Neural cell (in vitro differentiated cells): Measurements from ENCODE around the gene TBATA. TPM values are rescaled to one million over a fixed set of nuclear protein-coding genes. Genes with fewer than 3 reads are reported as not detected.

ENCODE experiments used
- H2AFZ ChIP-seq: fragments of 200-600, 300-800 bp; sonication (generic), shearing (Covaris generic); 2 replicates; pipeline ENCODE4 v1.6.0; 2014; ENCODE audit warnings: low read depth, mild to moderate bottlenecking, antibody characterized with exemption, low read length, moderate library complexity
- H3F3A ChIP-seq: fragments of 200-600 bp; shearing (Covaris generic); 2 replicates; pipeline ENCODE4 v1.6.1; 2016; ENCODE audit warnings: mild to moderate bottlenecking, moderate library complexity, mixed read lengths, antibody characterized with exemption, low read length; ENCODE audit not compliant: insufficient read depth, poor library complexity, severe bottlenecking
- H3K27ac ChIP-seq: fragments of 200-600, 300-800 bp; sonication (generic), shearing (Covaris generic); 2 replicates; pipeline ENCODE4 v1.5.1; 2014; ENCODE audit warnings: mild to moderate bottlenecking, low read length, moderate library complexity
- H3K27me3 ChIP-seq: fragments of 300-800, 200-600 bp; sonication (generic), shearing (Covaris generic); 2 replicates; pipeline ENCODE4 v1.6.0; 2014; ENCODE audit warnings: mild to moderate bottlenecking, low read depth, low read length, moderate library complexity; ENCODE audit not compliant: insufficient read depth
- H3K36me3 ChIP-seq: fragments of 300-800, 200-600 bp; sonication (generic), shearing (Covaris generic); 2 replicates; pipeline ENCODE4 v1.5.1; 2014; ENCODE audit warnings: mild to moderate bottlenecking, antibody characterized with exemption, low read length, moderate library complexity; ENCODE audit not compliant: insufficient read depth
- H3K4me2 ChIP-seq: fragments of 300-800, 200-600 bp; sonication (generic), shearing (Covaris generic); 2 replicates; pipeline ENCODE4 v1.6.0; 2014; ENCODE audit warnings: mild to moderate bottlenecking, low read length
- H3K4me3 ChIP-seq: fragments of 300-800, 200-600 bp; sonication (generic), shearing (Covaris generic); 2 replicates; pipeline ENCODE4 v1.5.1; 2014; ENCODE audit warnings: mild to moderate bottlenecking, low read length, moderate library complexity
- H3K79me2 ChIP-seq: fragments of 200-600 bp; shearing (Covaris generic); replicated peaks from 2 replicates; pipeline ENCODE4 v1.6.0; 2014; ENCODE audit warnings: mild to moderate bottlenecking, low read length, moderate library complexity; ENCODE audit not compliant: insufficient read depth
- H3K9ac ChIP-seq: fragments of 300-800, 200-600 bp; sonication (generic), shearing (Covaris generic); 2 replicates; pipeline ENCODE4 v1.6.1; 2016; ENCODE audit warnings: mild to moderate bottlenecking, low read length, mixed read lengths
- H3K9me2 ChIP-seq: fragments of 200-600 bp; shearing (Covaris generic); 2 replicates; pipeline ENCODE4 v1.6.1; 2016; ENCODE audit warnings: mild to moderate bottlenecking, low read length, mixed read lengths; ENCODE audit not compliant: insufficient read depth
- H3K9me3 ChIP-seq: fragments of 200-600, 300-800 bp; sonication (generic), shearing (Covaris generic); 2 replicates; pipeline ENCODE4 v1.6.1; 2016; ENCODE audit warnings: mild to moderate bottlenecking, mixed run types, low read length, moderate library complexity, mixed read lengths
- H4K20me1 ChIP-seq: fragments of 200-600 bp; shearing (Covaris generic); 2 replicates; pipeline ENCODE4 v1.6.1; 2016; ENCODE audit warnings: mild to moderate bottlenecking, mixed run types; ENCODE audit not compliant: insufficient read depth
- EP300 ChIP-seq: fragments of 450-650 bp; conservative IDR thresholded peaks from 2 replicates; pipeline ENCODE4 v1.6.1; 2014; ENCODE audit warnings: antibody characterized with exemption, mild to moderate bottlenecking, moderate library complexity; ENCODE audit not compliant: poor library complexity, severe bottlenecking
- EZH2 ChIP-seq: fragments of 200-600, 300-800 bp; shearing (Covaris generic), sonication (generic); IDR thresholded peaks from 2 replicates; pipeline ENCODE4 v1.6.1; 2014; ENCODE audit warnings: antibody characterized with exemption, low read length, borderline replicate concordance, mild to moderate bottlenecking; ENCODE audit not compliant: insufficient read depth, poor library complexity, severe bottlenecking
- MXI1 ChIP-seq: fragments of 450-650 bp; conservative IDR thresholded peaks from 2 replicates; pipeline ENCODE4 v1.6.1; 2014; ENCODE audit warnings: antibody characterized with exemption, mild to moderate bottlenecking; ENCODE audit not compliant: poor library complexity, severe bottlenecking
- POLR2AphosphoS5 ChIP-seq: IDR thresholded peaks from 2 replicates; pipeline ENCODE4 v1.6.1; 2012
- RAD21 ChIP-seq: fragments of 450-650 bp; conservative IDR thresholded peaks from 2 replicates; pipeline ENCODE4 v1.6.1; 2014; ENCODE audit warnings: antibody characterized with exemption, mild to moderate bottlenecking, moderate library complexity
- REST ChIP-seq: IDR thresholded peaks from 2 replicates; pipeline ENCODE4 v1.6.1; 2012; ENCODE audit warnings: borderline replicate concordance
- SMC3 ChIP-seq: fragments of 450-650 bp; conservative IDR thresholded peaks from 2 replicates; pipeline ENCODE4 v1.6.1; 2014; ENCODE audit warnings: antibody characterized with exemption, mild to moderate bottlenecking, moderate library complexity; ENCODE audit not compliant: poor library complexity
- TAF1 ChIP-seq: IDR thresholded peaks from 2 replicates; pipeline ENCODE4 v1.6.1; 2012; ENCODE audit warnings: low read depth
- polyA plus RNA-seq: library from polyadenylated mRNA; depleted of rRNA; stranded (reverse); fragments of >200 nt; gene quantifications from 2 replicates; pipeline ENCODE4 v1.2.3, GENCODE V29; 2014
- TF ChIP-seq, protein P1 (sequence below): fragments of 450-650 bp; IDR thresholded peaks from 2 replicates; pipeline ENCODE4 v1.5.1; 2014; ENCODE audit warnings: antibody characterized with exemption, mild to moderate bottlenecking, moderate library complexity; ENCODE audit not compliant: poor library complexity, severe bottlenecking

TBATA gene
- polyA plus RNA-seq, 1 donor from 2014 or later, result not detected

GRCh38 chr10:70797840-70798239, 12.7 kb upstream of the TBATA start:
- H3K27ac ChIP-seq, result no peak overlapping the region
- TF ChIP-seq SMC3, result no peak
- TF ChIP-seq RAD21, result no peak
- TF ChIP-seq MXI1, result no peak
- no peak for TF ChIP-seq POLR2AphosphoS5
- TF ChIP-seq REST, result no peak
- TF ChIP-seq, protein P1, sequence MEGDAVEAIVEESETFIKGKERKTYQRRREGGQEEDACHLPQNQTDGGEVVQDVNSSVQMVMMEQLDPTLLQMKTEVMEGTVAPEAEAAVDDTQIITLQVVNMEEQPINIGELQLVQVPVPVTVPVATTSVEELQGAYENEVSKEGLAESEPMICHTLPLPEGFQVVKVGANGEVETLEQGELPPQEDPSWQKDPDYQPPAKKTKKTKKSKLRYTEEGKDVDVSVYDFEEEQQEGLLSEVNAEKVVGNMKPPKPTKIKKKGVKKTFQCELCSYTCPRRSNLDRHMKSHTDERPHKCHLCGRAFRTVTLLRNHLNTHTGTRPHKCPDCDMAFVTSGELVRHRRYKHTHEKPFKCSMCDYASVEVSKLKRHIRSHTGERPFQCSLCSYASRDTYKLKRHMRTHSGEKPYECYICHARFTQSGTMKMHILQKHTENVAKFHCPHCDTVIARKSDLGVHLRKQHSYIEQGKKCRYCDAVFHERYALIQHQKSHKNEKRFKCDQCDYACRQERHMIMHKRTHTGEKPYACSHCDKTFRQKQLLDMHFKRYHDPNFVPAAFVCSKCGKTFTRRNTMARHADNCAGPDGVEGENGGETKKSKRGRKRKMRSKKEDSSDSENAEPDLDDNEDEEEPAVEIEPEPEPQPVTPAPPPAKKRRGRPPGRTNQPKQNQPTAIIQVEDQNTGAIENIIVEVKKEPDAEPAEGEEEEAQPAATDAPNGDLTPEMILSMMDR, result no peak
- no peak for TF ChIP-seq EZH2
- no peak for TF ChIP-seq TAF1
- TF ChIP-seq EP300, result no peak
- H3F3A ChIP-seq, result no peaks in the 10 kb centered on the region
- no peaks in the 10 kb centered on the region for H3K36me3 ChIP-seq
- no peaks in the 10 kb centered on the region for H3K27me3 ChIP-seq
- no peak overlapping the region for H3K4me2 ChIP-seq
- H3K9me3 ChIP-seq, result no peaks in the 10 kb centered on the region
- H3K79me2 ChIP-seq, result no peaks in the 10 kb centered on the region
- H3K9me2 ChIP-seq, result no peaks in the 10 kb centered on the region
- no peak overlapping the region for H2AFZ ChIP-seq
- no peak overlapping the region for H3K9ac ChIP-seq
- H4K20me1 ChIP-seq, result no peaks in the 10 kb centered on the region
- no peak overlapping the region for H3K4me3 ChIP-seq

DNA sequence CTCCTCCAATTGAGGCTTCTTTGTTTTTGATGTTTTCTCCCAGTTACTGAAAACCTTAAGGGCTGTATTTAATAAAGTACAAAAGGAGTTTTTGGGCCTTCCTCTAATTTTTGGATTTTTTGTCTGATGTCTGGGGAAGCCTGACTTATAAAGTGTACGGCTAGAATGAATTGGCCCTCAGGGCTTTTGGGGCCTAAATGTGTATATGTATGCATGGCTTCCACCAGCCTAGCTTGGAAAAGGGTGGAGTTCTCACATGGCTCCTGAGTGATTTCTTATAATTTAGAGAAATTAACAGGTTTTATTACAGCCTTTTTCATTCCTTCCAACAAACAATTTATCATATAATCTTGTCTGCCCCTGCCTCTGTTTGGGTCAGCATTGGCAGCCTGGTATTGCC, 10.4 kb upstream of the TBATA start:
- Histone ChIP-seq H3K4me3 (no peak overlapping the region), H4K20me1 (no peaks in the 10 kb centered on the region), H3K9me2 (no peaks in the 10 kb centered on the region), H3F3A (no peaks in the 10 kb centered on the region), H3K27ac (no peak overlapping the region), H3K79me2 (no peaks in the 10 kb centered on the region), H3K4me2 (no peak overlapping the region), H3K36me3 (no peaks in the 10 kb centered on the region), H3K9ac (no peak overlapping the region), H3K9me3 (no peaks in the 10 kb centered on the region), H3K27me3 (no peaks in the 10 kb centered on the region), H2AFZ (no peak overlapping the region)
- TF ChIP-seq, protein P1, result no peak
- TF ChIP-seq EZH2 (no peak), POLR2AphosphoS5 (no peak), MXI1 (no peak), SMC3 (no peak), REST (no peak), RAD21 (no peak), TAF1 (no peak), EP300 (no peak)
